ENCODE measurements around the gene RBP5.

Gene RBP5

DNA sequence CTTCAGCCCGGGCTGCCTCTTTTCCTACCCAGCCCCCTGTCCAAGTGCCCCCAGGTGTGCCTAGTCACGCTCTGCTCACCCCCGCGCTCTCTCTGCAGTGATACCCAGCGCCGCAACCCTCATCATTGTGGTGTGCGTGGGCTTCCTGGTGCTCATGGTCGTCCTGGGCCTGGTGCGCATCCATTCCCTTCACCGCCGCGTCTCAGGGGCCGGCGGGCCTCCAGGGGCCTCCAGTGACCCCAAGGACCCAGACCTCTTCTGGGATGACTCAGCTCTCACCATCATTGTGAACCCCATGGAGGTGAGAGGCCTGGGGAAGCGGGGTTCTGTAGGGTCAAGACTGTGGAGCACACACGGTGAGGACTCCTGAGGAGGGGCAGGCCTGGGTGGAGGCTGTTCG, 28.7 kb upstream of the RBP5 start:
- Histone ChIP-seq H3K27ac (ENCODE audit: low read depth, low read length) (no peak overlapping the region), H3K9ac (ENCODE audit: low read length) (no peak overlapping the region), H3K4me3 (ENCODE audit: low read depth, low read length) (no peak overlapping the region), H3K36me3 (ENCODE audit: control insufficient read depth, insufficient read depth, low read length) (0 out of 2 replicates have a peak, but pooled peaks cover 6% of the 10 kb centered on the region), H3K27me3 (ENCODE audit: control insufficient read depth, insufficient read depth, low read length) (peaks cover 3% of the 10 kb centered on the region; the same call in 1 of the 2 replicates), H3K4me1 (ENCODE audit: control insufficient read depth, insufficient read depth, low read length) (no peaks in the 10 kb centered on the region; the same call in 1 of the 2 replicates), H3K9me3 (ENCODE audit: control insufficient read depth, insufficient read depth, low read depth, low read length) (no peaks in the 10 kb centered on the region)

DNA sequence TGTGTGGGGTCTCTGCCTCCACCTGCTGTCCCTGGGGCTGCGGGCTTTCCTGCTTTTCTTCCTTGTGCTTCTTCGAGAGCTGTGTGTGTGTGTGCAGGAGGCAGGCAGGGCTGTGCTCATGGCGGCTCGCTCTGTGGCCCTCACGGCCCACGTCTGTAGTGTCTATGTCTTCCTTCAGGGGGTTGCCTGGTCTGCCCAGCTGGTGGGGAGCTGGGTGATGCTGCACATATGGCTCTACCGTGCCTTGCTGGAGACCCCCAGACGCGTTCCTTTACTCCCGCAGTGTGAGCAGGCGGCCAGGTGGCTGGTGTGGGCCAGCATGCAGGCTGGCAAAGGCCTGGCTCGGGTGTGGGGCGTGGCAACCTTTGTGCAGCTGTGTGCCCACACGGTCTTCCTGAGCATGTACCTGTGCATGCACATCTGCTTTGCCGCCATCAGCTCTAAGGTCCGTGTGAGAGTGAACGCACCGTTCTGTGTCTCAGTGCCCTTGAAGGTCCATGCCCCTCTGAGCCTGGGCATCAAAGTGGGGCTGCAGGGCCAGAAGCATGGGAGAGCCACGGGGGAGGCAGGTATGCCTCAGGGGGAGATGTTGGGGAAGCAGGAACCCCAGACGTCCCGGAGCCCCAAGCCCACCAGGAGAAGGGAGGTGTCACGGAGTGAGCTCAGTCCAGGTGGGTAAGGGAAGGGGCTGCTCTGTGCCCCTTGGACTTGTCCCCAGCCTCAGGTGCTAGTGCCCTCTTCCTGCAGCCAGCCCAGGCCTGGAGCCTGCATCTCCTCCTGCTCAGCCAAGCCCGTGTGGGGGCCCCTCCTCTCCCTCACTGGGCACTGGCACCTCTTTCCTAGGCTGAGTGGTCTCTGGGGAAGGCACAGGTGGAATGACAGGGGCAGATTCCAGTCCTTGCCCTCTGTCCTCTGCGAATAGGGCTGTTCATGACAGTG, 27.8 kb upstream of the RBP5 start:
- no peak overlapping the region for H3K4me3 ChIP-seq (ENCODE audit: low read depth, low read length)
- H3K36me3 ChIP-seq (ENCODE audit: control insufficient read depth, insufficient read depth, low read length) = 0 out of 2 replicates have a peak, but pooled peaks cover 6% of the 10 kb centered on the region
- H3K4me1 ChIP-seq (ENCODE audit: control insufficient read depth, insufficient read depth, low read length) = no peaks in the 10 kb centered on the region; the same call in 1 of the 2 replicates
- no peaks in the 10 kb centered on the region for H3K27me3 ChIP-seq (ENCODE audit: control insufficient read depth, insufficient read depth, low read length)
- no peak overlapping the region for H3K9ac ChIP-seq (ENCODE audit: low read length)
- no peak overlapping the region for H3K27ac ChIP-seq (ENCODE audit: low read depth, low read length)
- no peaks in the 10 kb centered on the region for H3K9me3 ChIP-seq (ENCODE audit: control insufficient read depth, insufficient read depth, low read depth, low read length)

DNA sequence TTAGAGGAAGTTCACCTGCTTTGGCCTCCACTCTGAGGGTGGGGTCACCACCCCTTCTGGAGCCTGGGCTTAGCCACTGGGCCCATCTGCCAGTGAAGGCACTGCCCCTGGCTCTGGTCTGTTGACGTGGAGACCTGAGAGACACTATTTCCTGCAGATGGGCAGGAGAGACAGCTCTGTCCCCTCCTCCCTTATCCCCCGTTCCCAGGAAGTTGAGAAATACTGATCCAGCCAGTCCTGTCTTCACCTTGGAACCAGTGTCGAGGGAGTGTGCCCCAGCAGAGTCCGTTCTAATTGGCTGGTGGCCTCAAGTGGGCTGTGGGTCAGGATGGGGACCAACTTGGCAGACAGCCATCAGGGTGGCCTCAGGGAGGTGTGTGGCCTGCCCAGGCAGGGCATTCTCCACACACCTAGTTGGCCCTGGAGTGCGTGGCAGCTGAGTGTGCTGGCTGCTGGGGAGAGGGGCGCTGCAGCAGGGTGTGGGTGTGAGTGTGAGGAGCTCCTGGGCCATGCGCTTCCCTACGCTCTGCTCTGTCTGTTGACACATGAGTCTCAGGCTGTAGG, 26.9 kb upstream of the RBP5 start:
- peaks cover 15% of the 10 kb centered on the region for H3K36me3 ChIP-seq (ENCODE audit: control insufficient read depth, insufficient read depth, low read length)
- H3K27me3 ChIP-seq (ENCODE audit: control insufficient read depth, insufficient read depth, low read length) = no peaks in the 10 kb centered on the region
- no peaks in the 10 kb centered on the region; the same call in 1 of the 2 replicates for H3K4me1 ChIP-seq (ENCODE audit: control insufficient read depth, insufficient read depth, low read length)
- H3K27ac ChIP-seq (ENCODE audit: low read depth, low read length) = no peak overlapping the region
- no peak overlapping the region for H3K9ac ChIP-seq (ENCODE audit: low read length)
- no peaks in the 10 kb centered on the region for H3K9me3 ChIP-seq (ENCODE audit: control insufficient read depth, insufficient read depth, low read depth, low read length)
- H3K4me3 ChIP-seq (ENCODE audit: low read depth, low read length) = no peak overlapping the region

DNA sequence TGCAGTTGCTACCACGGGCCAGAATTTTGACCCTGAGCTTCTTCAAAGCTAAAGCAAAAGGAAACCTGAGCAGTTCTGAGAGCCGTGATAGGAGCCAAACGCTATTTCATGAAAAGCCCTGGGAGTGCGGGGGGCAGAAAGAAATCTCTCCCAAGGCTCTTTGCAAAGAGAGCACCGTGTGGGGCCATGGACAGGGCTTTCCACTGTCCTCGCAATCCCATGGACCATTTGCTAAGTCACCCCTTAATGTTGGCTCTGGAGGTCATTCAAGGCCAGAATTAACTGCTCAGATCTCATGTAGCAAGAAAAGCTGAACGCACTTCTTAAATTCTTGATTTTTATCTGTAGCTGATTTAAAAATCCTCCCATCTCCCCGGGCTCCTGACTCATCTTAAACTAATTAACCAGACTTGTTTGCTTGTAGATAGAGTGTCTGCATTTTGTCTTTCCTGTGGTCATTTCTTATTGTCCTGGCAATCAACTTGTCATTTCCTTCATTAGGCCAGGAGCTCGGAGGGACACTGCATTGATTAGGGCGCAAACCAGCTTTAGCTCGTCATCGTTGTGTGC, 26.3 kb upstream of the RBP5 start:
- no peaks in the 10 kb centered on the region; the same call in 1 of the 2 replicates for H3K4me1 ChIP-seq (ENCODE audit: control insufficient read depth, insufficient read depth, low read length)
- H3K27ac ChIP-seq (ENCODE audit: low read depth, low read length) = no peak overlapping the region
- no peaks in the 10 kb centered on the region for H3K9me3 ChIP-seq (ENCODE audit: control insufficient read depth, insufficient read depth, low read depth, low read length)
- no peaks in the 10 kb centered on the region for H3K27me3 ChIP-seq (ENCODE audit: control insufficient read depth, insufficient read depth, low read length)
- H3K36me3 ChIP-seq (ENCODE audit: control insufficient read depth, insufficient read depth, low read length) = peaks cover 21% of the 10 kb centered on the region
- H3K9ac ChIP-seq (ENCODE audit: low read length) = no peak overlapping the region
- H3K4me3 ChIP-seq (ENCODE audit: low read depth, low read length) = no peak overlapping the region

DNA sequence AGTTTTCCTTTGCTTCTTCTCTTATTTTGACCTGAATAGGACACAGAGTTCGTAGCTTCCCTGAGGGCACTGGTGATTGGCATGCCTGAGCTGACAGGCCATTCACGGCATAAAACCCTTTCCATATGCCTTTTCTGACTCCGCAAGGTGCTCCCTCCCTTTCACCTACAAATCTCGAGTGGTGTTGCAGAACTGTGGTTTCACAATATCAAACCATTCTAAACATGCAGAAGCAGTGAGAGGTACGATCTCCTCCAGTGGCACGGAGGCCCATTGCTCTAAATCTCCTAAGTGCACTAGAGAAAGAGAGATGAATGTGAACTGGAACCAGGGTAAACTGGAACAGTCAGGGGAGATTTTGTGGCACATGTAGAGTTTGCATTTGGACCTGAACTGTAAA, 25.4 kb upstream of the RBP5 start:
- H3K27me3 ChIP-seq (ENCODE audit: control insufficient read depth, insufficient read depth, low read length) = no peaks in the 10 kb centered on the region
- H3K36me3 ChIP-seq (ENCODE audit: control insufficient read depth, insufficient read depth, low read length) = peaks cover 30% of the 10 kb centered on the region
- H3K27ac ChIP-seq (ENCODE audit: low read depth, low read length) = no peak overlapping the region
- H3K4me3 ChIP-seq (ENCODE audit: low read depth, low read length) = no peak overlapping the region
- no peak overlapping the region for H3K9ac ChIP-seq (ENCODE audit: low read length)
- no peaks in the 10 kb centered on the region; the same call in 1 of the 2 replicates for H3K4me1 ChIP-seq (ENCODE audit: control insufficient read depth, insufficient read depth, low read length)
- H3K9me3 ChIP-seq (ENCODE audit: control insufficient read depth, insufficient read depth, low read depth, low read length) = no peaks in the 10 kb centered on the region

DNA sequence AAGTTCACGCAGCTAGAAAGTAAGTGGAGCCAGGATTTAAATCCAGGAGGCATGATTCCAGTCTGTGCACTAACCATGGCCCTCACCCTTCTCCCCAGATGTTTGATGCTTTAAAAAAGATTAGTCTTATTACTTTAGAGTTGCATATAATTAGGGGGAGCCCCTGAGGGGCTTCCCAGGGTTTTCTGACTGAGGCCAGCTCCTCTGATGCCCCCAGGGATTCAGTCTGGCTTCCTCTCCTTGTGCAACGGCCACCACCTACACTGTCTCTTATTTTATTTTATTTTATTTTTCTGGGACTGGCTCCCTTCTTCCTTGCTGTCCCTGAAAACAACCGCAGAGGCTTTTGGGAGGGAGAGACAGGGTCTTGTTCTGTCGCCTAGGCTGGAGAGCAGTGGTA, 24.1 kb upstream of the RBP5 start:
- no peak overlapping the region for H3K4me3 ChIP-seq (ENCODE audit: low read depth, low read length)
- H3K27ac ChIP-seq (ENCODE audit: low read depth, low read length) = no peak overlapping the region
- H3K9ac ChIP-seq (ENCODE audit: low read length) = no peak overlapping the region
- H3K27me3 ChIP-seq (ENCODE audit: control insufficient read depth, insufficient read depth, low read length) = no peaks in the 10 kb centered on the region
- no peaks in the 10 kb centered on the region; the same call in 1 of the 2 replicates for H3K4me1 ChIP-seq (ENCODE audit: control insufficient read depth, insufficient read depth, low read length)
- peaks cover 35% of the 10 kb centered on the region for H3K36me3 ChIP-seq (ENCODE audit: control insufficient read depth, insufficient read depth, low read length)
- H3K9me3 ChIP-seq (ENCODE audit: control insufficient read depth, insufficient read depth, low read depth, low read length) = no peaks in the 10 kb centered on the region

DNA sequence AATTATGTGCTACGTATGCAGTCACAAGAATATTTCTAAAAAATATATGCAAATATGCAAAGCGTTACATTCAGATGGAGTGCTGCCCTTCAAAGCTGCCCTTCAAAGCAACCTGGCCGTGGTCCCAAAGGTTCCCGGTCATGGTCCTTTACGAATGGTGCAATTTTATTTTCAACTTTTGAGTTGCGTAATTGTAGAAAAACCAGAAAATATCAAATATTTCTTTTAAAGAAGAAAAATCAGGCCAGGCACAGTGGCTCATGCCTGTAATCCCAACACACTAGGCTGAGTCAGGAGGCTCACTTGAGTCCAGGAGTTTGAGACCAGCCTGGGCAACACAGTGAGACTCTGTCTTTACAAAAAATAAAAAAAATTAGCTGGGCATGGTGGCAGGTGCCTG, 22.8 kb upstream of the RBP5 start:
- H3K4me3 ChIP-seq (ENCODE audit: low read depth, low read length) = no peak overlapping the region
- H3K4me1 ChIP-seq (ENCODE audit: control insufficient read depth, insufficient read depth, low read length) = no peaks in the 10 kb centered on the region; the same call in 1 of the 2 replicates
- H3K36me3 ChIP-seq (ENCODE audit: control insufficient read depth, insufficient read depth, low read length) = peaks cover 35% of the 10 kb centered on the region
- no peaks in the 10 kb centered on the region for H3K9me3 ChIP-seq (ENCODE audit: control insufficient read depth, insufficient read depth, low read depth, low read length)
- H3K27me3 ChIP-seq (ENCODE audit: control insufficient read depth, insufficient read depth, low read length) = no peaks in the 10 kb centered on the region
- H3K9ac ChIP-seq (ENCODE audit: low read length) = no peak overlapping the region
- no peak overlapping the region for H3K27ac ChIP-seq (ENCODE audit: low read depth, low read length)

DNA sequence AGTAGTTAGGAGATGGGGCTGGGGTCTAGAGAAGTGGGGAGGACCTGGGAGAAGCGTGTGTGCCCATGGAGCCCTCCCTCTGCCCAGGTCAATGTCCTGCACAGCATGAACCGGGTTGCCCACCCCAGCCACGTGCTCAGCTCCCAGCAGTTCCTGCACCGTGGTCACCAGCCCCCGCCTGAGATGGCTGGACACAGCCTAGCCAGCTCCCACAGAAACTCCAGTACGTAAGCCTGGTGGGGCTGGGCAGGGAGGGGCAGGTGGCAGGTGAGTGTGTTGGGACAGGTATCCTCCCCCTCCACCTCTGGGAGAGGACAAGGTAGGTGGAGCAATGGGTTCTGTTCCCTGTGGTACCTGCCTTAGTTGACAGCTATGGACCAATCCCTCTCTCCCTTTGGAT, 22.2 kb upstream of the RBP5 start:
- H3K4me3 ChIP-seq (ENCODE audit: low read depth, low read length) = no peak overlapping the region
- no peaks in the 10 kb centered on the region for H3K27me3 ChIP-seq (ENCODE audit: control insufficient read depth, insufficient read depth, low read length)
- peaks cover 37% of the 10 kb centered on the region for H3K36me3 ChIP-seq (ENCODE audit: control insufficient read depth, insufficient read depth, low read length)
- H3K9me3 ChIP-seq (ENCODE audit: control insufficient read depth, insufficient read depth, low read depth, low read length) = no peaks in the 10 kb centered on the region
- H3K4me1 ChIP-seq (ENCODE audit: control insufficient read depth, insufficient read depth, low read length) = no peaks in the 10 kb centered on the region; the same call in 1 of the 2 replicates
- H3K27ac ChIP-seq (ENCODE audit: low read depth, low read length) = no peak overlapping the region
- no peak overlapping the region for H3K9ac ChIP-seq (ENCODE audit: low read length)

DNA sequence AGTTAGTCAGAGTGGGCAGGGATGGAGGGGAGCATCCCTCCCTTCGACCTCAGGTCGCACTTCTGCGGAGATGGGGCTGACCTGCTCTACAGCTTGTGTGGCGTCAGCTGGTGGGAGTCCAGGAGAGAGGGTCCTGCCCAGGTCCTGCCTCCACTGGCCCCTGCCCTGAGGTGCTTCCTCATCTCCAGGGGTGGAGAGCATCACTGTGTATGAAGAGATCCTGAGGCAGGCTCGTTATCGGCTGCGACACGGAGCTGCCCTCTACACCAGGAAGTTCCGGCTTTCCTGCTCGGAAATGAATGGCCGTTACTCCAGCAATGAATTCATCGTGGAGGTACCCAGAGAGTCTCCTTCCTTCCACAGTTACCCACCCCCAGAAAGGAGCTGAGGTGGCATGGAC, 21.7 kb upstream of the RBP5 start:
- no peak overlapping the region for H3K9ac ChIP-seq (ENCODE audit: low read length)
- H3K27ac ChIP-seq (ENCODE audit: low read depth, low read length) = no peak overlapping the region
- H3K36me3 ChIP-seq (ENCODE audit: control insufficient read depth, insufficient read depth, low read length) = peaks cover 37% of the 10 kb centered on the region
- no peak overlapping the region for H3K4me3 ChIP-seq (ENCODE audit: low read depth, low read length)
- no peaks in the 10 kb centered on the region for H3K4me1 ChIP-seq (ENCODE audit: control insufficient read depth, insufficient read depth, low read length)
- H3K9me3 ChIP-seq (ENCODE audit: control insufficient read depth, insufficient read depth, low read depth, low read length) = no peaks in the 10 kb centered on the region
- H3K27me3 ChIP-seq (ENCODE audit: control insufficient read depth, insufficient read depth, low read length) = no peaks in the 10 kb centered on the region

DNA sequence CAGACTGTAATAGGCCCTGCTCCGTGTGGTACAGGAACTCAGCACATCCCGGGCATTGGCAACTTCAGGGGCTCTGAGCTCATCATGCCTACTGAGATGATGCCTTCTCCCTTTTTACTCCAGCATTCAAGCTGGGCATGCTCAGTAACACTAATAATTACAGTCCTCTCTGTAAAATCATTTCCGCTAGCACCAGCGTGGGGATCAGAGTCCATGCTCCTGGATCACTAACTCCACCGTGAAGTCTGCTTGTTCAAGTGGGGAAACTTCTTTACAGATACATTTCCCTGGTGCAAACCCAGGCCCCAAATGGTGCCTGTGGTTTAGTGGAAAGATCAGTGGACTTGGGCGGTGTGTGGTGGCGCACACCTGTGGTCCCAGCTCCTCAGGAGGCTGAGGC, 18.2 kb upstream of the RBP5 start:
- no peaks in the 10 kb centered on the region for H3K9me3 ChIP-seq (ENCODE audit: control insufficient read depth, insufficient read depth, low read depth, low read length)
- no peak overlapping the region for H3K9ac ChIP-seq (ENCODE audit: low read length)
- no peaks in the 10 kb centered on the region for H3K27me3 ChIP-seq (ENCODE audit: control insufficient read depth, insufficient read depth, low read length)
- peaks cover 37% of the 10 kb centered on the region for H3K36me3 ChIP-seq (ENCODE audit: control insufficient read depth, insufficient read depth, low read length)
- peaks cover 2% of the 10 kb centered on the region; the same call in 1 of the 2 replicates for H3K4me1 ChIP-seq (ENCODE audit: control insufficient read depth, insufficient read depth, low read length)
- H3K4me3 ChIP-seq (ENCODE audit: low read depth, low read length) = no peak overlapping the region
- no peak overlapping the region for H3K27ac ChIP-seq (ENCODE audit: low read depth, low read length)

DNA sequence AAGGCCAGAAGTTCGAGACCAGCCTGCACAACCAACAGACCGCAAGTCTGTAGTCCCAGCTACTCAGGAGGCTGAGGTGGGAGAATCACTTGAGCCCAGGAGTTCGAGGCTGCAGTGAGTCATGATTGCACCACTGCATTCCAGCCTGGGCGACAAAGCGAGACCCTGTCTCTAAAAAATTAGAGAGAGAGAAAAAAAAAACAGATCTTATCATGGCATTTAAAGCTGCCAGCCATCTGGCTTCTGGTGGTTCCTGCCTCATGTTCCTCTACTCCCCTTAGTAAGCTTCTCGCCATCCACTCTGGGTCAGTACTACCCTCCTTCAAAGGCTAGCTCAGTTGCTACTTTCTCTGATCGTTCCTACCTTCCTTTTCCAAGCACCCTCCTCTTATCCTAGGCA, 17.5 kb upstream of the RBP5 start:
- Histone ChIP-seq H3K9ac (ENCODE audit: low read length) (no peak overlapping the region), H3K27ac (ENCODE audit: low read depth, low read length) (no peak overlapping the region), H3K9me3 (ENCODE audit: control insufficient read depth, insufficient read depth, low read depth, low read length) (no peaks in the 10 kb centered on the region), H3K36me3 (ENCODE audit: control insufficient read depth, insufficient read depth, low read length) (peaks cover 35% of the 10 kb centered on the region), H3K27me3 (ENCODE audit: control insufficient read depth, insufficient read depth, low read length) (no peaks in the 10 kb centered on the region), H3K4me3 (ENCODE audit: low read depth, low read length) (no peak overlapping the region), H3K4me1 (ENCODE audit: control insufficient read depth, insufficient read depth, low read length) (peaks cover 2% of the 10 kb centered on the region; the same call in 1 of the 2 replicates)

Measured in HUES6 (cell line).